GM21526 (cell line): ENCODE measurements around the gene PDIA2.

Experiments
- ATAC-seq: cut with Tn5 transposase; IDR thresholded peaks from one replicate; pipeline ENCODE4 v1.9.1; 2021; ENCODE audit warnings: moderate library complexity; ENCODE audit not compliant: unreplicated experiment, low FRiP score

The PDIA2 gene

GRCh38 chr16:279531-279930 is 3.4 kb upstream of the PDIA2 start:
- no peak for ATAC-seq

DNA sequence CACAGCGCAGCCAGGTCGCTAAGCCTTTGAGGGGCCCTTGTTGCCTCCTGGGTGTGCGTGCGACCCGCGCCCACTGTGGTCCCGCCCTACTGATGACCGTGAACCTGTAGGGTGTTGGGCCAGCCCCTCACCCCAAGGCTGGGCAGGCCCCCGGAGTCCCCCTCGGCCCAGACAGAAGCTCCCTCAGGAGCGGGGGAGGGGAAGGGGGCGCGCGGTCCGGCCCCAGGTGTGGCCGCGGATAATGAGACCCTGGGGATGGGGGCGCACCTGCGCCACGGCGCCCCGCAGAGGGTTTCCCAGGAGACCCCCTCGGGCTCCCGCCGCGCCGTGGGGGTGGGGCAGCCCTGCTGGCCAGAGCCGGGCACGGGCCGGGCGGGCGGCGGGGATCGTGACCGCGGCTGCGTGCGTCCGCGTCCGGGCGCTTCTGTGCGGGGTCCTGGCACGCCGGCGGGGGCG is 2.9 kb upstream of the PDIA2 start:
- no peak for ATAC-seq

GRCh38 chr16:280552-280951 is 2.4 kb upstream of the PDIA2 start, which contains the start of gene ARHGDIG:
TSS of gene ARHGDIG (plus strand) at chr16:280591. CDS start at chr16:280681, 90 bp downstream.
- ATAC-seq = no peak

- ATAC-seq = no peak
Observed at GRCh38 chr16:280991-281659, 1.8 kb upstream of the PDIA2 start.

DNA sequence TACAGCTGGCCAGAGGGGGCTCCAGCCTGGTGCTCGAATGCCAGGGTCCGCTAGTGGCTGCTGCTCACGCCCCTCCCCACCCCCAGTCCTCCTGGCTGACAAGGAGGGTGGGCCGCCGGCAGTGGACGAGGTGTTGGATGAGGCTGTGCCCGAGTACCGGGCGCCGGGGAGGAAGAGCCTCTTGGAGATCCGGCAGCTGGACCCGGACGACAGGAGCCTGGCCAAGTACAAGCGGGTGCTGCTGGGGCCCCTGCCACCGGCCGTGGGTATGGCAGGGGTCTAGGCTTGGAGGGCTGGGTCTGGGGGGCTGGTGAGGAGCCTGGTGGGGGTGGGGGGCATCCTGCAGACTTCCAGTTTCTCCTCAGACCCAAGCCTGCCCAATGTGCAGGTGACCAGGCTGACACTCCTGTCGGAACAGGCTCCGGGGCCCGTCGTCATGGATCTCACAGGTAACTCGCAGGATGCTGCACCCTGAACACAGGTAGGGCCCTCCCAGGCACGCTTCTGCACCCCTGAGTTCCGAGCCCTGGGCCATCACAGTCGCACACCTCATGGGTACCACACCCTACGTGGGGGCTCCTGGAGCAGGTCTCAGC is 1.2 kb upstream of the PDIA2 start:
- no peak for ATAC-seq

GRCh38 chr16:282491-282890 is 473 bp upstream of the PDIA2 start:
- ATAC-seq = no peak

DNA sequence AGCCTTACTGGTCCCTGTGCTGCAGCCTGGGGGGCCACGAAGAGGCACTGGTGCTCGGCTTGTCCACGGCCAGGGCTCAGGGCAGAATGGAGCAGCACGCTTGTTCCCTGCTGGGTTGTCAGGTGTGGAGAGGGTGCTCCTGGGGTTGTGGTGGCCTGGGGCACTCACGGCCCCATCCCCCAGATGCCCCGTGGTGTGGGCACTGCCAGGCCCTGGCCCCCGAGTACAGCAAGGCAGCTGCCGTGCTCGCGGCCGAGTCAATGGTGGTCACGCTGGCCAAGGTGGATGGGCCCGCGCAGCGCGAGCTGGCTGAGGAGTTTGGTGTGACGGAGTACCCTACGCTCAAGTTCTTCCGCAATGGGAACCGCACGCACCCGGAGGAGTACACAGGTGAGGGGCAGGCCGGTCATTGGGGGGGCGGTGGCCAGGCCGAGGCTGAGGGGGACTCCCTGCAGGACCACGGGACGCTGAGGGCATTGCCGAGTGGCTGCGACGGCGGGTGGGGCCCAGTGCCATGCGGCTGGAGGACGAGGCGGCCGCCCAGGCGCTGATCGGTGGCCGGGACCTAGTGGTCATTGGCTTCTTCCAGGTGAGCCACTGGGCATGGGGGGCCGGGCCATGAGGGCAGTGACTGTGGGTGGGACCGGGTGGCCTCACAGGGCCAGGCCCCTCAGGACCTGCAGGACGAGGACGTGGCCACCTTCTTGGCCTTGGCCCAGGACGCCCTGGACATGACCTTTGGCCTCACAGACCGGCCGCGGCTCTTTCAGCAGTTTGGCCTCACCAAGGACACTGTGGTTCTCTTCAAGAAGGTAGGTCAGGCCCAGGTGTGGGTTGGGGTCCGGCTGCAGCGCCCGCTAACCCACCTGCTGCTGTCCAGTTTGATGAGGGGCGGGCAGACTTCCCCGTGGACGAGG is 1.5 kb downstream of the PDIA2 start:
- ATAC-seq = no peak

DNA sequence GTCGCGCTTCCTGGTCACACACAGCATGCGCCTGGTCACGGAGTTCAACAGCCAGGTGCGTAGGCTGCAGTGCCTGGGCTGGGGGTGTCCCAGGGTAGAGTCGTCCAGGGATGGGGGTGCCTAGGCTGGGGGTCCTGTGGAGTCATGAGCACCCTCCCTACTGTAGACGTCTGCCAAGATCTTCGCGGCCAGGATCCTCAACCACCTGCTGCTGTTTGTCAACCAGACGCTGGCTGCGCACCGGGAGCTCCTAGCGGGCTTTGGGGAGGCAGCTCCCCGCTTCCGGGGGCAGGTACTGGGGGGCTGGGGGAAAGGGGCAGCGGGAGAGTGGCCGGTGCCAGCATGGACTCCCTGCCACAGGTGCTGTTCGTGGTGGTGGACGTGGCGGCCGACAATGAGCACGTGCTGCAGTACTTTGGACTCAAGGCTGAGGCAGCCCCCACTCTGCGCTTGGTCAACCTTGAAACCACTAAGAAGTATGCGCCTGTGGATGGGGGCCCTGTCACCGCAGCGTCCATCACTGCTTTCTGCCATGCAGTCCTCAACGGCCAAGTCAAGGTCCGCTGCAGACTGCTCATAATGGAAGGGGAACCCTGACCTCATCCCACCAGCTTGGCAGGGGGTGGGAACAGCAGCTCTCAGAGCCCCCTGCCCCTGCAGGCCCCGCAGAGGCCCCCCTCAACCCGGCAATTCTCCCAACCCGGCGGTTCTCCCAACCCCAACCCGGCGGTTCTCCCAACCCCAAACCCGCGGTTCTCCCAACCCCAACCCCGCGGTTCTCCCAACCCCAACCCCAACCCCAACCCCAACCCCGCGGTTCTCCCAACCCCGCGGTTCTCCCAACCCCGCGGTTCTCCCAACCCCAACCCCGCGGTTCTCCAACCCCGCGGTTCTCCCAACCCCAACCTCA is 2.4 kb downstream of the PDIA2 start:
- no peak for ATAC-seq

GRCh38 chr16:286491-287297 is 3.7 kb downstream of the PDIA2 start:
- ATAC-seq = no peak

DNA sequence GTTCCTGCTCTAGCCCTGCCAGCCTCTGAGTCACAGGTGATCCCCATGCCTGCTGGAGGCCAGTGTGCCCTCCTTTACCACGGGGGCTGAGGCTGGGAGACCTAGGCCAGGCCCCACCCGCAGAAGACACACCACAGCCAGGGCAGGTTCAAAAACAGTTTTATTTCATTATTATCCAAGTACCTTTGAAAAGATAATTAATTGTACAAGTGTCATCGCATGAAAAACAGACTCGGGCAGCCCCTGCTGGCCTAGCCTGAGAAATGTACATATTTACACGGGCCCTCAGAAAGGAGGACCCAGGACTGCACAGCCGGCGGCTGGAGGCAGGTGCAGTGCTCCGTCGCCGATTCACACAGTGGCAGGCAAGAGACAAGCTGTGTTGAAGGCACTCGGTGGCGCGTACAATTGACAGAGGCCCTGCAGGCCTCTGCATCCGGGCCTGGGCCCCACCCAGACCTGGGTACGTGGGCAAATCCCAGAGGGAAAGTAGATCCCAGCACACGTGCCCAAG is 4.4 kb downstream of the PDIA2 start:
- no peak for ATAC-seq

GRCh38 chr16:287981-288920 is 5.3 kb downstream of the PDIA2 start:
- ATAC-seq = no peak

DNA sequence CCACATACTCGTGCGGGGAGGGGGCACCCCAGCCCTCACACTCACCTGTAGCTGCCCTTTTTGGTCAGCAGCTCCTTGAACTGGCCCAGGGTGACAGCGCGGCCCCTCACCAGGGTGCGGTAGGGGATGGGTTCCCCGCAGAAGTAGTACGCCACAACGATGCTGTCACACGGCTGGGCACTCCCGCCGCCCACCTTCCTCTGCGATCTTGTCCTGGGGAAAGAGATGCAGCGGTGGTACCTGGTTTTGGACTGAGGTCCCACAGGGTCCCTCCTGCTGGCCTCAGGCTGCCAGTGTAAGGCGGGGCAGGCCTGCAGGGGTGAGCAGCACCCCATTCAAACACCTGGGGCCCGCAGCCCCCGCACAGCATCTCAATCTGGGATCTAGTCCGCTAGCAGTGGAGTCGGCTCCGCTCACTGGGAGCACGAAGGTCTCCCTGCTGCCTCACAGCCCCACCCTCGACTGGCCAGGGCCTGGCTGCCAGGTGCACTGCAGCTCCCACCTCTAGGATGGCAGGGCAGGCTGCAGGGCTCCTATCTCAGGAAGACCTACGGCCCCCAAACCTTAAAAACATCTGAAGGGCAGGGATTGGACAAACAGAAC is 6.5 kb downstream of the PDIA2 start:
- ATAC-seq = no peak

- no peak for ATAC-seq
Observed at GRCh38 chr16:290015-290680, 7.2 kb downstream of the PDIA2 start.

- no peak for ATAC-seq
Observed at GRCh38 chr16:290681-291405, 7.9 kb downstream of the PDIA2 start.

GRCh38 chr16:291539-291938 is 8.6 kb downstream of the PDIA2 start:
- no peak for ATAC-seq

DNA sequence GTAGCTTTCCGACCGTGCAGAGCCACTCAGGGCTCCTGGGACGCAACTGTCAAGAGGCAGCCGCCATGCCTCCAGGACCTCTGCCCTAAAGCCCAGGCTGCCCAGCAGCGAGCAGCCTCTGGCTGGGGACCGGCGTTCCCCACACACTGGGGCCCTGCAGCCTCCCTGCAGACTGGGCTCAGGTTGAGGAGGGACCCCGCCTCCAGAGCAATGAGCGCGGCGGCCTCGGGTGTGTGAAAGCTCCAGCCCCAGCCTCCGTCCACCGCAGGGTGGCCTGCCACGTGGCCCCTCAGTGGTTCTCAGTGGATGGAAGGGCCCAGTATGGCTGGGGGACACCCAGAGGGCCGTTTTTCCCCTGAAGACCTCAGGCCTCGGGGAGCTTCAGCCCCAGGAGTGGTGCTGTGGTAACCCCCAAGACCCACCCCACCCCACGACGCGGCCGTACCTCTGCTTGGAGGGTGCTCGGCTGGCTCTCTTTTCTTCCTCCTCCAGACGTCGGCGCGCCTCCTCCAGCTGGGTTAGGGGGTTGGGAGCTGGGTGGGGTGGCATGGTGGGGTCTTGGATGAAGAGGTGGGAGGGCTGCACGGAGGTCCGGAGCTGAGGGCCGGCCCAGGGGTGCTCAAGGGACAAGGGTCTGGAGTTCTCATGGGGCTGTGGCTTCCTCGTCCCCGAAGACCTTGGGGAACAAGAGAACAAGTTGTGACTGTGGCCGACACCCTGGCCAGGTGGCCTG is 10.2 kb downstream of the PDIA2 start:
- ATAC-seq = no peak
